TTC549 (cell line): ENCODE data around the gene RNLS.
"Not testable (repeated sequence)": the region's sequence is repeated elsewhere in the genome, so short reads cannot be mapped to it uniquely, and the experiment has no call there.

ENCODE experiments used
- FAIRE-seq: peaks from 2 replicates; lab custom pipeline; 2012; peaks lifted over from hg19 to GRCh38; lab: Jason Lieb, UNC

Gene RNLS

DNA sequence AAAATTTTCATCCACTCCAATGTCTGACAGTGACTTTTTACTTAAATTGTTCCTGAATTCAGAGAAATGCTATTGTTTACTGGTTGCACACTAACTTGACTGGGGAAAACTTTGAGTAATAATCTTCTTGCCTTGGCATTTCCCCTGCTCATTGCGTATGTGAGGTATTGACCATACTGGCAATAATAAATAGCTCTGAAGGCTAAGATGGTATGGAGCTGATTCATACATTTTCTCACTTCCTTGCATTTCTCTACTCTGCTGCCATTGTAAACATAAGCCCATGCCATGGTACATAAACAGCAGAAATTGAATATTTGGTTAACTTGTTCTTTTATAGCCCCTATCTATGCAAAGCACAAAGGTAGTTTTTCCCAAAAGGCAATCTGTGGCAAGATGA is 290.0 kb downstream of the RNLS start:
- no peak for FAIRE-seq

DNA sequence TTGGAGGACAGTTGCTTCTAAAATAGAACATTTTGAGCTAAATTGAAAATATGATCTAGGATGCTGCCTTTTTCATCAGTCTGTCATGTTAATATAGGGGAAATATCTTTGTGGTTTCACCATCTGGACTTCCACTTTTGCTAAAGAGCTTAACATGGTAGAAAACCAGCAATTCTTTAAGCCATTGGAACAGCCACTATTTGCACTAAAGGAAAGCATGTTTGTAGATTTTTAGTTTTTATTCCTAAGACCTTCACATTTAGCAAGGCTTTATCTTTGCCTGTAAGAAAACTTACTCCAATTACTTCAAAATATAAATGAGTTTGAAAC is 291.0 kb downstream of the RNLS start:
- no peak for FAIRE-seq

DNA sequence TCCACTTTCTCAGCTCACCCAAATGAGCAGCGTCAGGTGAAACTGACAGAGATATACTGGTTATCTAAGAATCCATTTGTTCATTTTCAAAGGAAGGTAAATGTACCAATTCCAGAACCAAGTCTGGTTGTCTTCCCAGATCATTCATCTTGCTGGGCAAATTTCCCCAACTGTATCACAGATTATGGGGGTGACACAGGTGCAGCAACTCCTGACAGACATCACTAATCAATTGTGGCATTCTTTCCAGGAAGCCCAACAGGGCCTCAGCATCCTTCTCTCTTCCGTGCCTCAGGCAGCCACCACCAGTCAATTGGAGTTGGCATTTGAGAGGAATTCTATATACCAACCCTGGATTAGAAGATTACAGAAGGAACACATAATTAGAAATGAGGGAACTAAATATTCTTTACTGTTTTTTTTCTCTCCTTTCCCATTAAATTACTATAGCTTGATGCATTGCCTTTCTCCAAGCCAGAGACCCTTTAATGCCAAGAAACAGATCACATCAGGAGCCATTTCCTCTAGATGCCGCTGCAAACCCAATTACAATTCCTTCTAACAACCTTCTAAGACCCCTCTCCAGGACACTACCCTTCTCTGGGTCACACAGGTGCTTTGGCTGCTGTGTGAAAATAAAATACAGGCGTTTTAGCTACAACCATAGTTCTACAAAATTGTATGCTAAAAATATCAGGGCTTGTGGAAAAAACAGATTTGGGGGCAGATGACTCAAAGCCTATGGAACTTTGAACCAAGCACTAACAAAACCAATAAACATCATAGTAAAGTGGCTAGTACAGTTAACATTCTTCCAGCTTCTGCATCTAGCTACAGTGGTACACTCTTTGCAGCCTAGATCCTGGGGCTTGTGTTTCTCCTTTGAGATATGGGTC is 291.6 kb downstream of the RNLS start:
- FAIRE-seq = no peak

DNA sequence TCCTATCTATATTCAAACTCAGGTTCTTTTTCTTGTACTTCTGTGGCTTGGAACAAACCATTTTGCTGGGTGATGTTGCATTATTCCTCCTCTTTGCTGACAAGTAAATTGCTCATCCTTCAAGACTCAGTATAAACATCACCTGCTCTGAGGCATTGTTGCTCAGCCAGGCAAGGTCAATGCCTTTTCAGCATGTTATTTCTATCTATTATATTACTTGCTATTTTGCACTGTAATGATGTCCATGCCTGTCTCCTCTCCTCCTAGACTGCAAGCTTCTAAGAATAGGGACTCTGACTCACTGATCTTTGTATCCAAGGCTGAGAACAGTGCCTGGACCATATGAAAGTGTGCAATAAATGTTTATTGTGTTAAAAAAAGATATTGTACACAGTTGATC is 293.8 kb downstream of the RNLS start:
- FAIRE-seq = no peak

DNA sequence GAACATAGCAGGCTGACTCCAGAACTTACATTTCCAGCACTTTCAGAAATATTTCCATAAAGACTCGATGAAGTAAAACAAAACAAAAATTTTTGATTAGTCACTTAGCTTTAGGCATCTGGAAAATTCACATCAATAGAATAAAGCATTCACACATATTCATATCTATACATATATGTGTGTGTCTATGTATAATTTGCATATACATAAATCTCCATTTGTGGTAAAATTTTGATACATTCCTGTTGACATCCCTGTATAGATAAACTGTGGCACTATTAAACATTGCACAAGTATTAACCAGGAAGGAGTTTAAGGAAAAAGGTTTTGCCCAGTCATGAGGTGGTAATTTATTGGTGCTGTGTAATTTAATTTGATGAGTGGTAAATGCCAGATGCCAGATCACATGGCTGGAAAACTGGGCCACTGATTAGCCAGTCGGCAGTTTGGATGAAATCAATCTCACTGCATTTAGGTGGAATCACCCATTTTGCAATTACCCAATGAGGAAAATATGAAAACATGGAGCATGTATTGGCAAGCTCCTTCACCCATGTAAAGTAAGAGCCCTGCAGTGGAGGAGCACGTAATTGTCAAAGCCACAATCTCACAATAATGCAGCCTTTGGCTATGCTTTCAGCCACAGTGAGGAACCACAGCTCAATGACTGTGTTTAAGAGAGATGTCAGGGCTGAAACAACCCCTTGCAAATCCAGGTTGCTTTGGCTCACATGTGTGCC is 294.6 kb downstream of the RNLS start:
- no peak for FAIRE-seq

DNA sequence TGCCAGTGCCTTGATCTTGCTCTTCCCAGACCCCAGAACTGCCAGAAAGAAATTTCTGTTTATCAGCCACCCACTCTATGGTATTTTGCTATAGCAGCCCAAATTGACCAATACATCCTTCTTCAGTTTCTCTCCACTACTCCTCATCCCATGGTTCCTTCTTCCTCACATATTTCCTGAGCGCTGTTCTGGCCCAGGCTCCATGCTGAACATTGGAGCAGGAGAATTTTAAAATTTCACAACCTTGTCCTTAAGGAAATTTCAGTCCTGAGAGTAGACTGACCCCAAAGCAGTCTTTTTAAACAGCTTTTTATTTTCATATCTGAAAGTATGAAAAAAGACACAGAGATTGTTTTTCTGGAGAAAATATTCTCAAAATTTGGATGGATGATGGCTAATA is 297.1 kb downstream of the RNLS start:
- FAIRE-seq = no peak

DNA sequence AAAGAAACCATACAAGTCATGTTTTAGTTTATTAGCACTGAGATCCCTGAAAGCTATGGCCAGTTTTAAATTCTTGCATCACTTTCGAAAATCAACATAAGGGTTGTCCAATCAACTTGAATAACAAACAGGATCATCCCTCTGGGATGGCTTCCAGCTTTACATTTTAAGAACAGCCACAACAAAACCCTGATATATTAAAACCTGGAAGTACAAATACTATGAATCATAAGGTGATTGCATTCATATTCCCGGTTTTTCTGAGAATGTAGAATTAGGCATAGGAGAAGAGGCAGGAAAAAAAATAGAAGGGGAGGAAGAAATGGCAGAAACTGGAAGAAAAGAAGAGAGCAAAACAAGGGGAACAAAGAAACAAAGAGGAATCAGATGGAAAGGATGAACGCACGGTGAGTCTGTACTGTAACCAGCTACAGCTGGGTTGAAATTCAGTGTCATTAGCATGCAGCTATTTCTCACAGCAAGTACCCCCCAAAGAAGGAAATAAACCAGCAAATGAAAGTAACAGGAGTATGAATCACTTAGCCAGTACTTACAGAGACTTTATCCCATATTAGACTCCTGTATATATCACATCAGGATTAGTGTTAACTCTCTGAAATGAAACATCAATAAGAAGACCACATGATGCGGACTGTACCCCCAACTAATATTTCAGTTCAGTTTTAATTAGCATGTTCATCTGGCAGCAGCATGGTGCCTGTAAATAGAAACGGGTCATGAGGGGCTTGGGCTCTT is 301.3 kb downstream of the RNLS start:
- FAIRE-seq = no peak

DNA sequence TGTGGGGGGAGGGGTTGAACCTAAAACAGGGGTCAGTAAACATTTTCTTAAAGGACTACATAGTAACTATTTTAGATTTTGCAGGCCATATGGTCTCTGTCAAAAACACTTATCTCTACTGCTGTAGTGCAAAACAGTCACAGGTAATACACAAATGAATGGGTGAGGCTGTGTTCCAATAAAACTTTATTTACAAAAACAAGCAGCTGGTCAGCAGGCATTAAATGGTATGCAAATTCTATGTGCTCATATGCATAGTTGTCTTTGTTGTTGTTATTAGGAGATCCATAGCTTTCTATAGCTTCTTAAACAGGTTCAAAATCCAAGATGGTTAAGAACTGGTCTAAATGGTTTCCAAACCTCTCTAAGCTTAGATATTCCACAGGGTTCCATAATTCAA is 302.6 kb downstream of the RNLS start:
- no peak for FAIRE-seq

DNA sequence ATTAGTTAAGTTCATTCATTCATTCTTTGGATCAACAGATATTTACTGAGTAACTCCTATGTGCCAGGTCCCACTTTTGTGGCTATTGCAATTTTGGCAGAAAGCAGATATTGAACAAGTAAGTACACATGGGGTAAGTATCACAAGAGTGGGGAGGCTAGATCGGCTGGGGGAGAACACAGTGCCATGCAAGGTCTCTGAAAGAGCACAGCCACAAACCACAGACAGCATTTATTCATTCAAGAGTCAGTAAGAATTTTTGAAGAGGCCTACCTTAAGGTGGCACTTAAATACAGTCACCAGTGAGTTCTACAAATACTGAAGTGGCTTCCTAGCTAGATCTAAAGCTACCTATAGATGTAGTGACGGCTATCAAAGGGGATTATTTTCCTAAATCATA is 304.2 kb downstream of the RNLS start:
- no peak for FAIRE-seq

DNA sequence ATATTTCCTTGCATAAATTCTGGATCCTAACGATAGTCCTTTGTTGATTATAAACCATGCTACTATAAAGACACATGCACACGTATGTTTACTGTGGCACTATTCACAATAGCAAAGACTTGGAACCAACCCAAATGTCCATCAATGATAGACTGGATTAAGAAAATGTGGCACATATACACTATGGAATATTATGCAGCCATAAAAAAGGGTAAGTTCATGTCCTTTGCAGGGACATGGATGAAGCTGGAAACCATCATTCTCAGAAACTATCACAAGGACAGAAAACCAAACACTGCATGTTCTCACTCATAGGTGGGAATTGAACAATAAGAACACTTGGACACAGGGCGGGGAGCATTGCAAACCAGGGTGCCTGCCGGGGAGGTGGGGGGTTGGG is 306.2 kb downstream of the RNLS start:
- FAIRE-seq = not testable (repeated sequence)

DNA sequence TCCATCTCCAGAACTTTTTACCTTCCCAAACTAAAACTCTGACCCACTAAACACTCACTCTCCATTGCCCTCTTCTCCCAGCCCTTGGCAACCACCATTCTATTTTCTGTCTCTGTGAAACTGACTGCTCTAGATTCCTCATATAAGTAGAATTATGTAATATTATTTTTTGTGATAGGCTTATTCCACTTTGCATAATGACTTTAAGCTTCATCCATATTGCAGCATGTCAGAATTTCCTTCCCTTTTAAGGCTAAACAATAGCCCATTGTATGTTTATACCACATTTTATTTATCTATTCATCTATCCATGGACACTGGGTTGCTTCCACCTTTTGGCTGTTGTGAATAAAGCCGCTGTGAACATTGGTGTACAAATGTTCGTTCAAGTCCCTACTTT is 308.8 kb downstream of the RNLS start:
- no peak for FAIRE-seq

DNA sequence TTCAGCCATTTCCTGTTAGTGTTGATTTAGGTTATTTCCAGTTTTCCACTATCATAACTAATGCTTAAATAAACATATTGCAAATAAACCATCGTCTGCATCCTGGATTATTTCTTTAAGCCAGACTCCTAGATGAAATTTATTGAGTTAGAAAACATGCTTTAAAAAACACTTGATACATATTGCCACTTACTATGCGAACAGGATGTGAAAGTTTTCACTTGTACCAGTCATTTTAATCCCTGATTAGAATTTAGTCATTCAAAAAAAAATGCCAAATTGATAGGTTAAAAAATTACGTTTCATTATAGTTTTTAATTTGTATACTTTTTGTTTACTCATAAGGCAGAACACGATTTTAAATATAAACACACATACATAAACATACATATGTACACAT is 309.6 kb downstream of the RNLS start:
- no peak for FAIRE-seq

DNA sequence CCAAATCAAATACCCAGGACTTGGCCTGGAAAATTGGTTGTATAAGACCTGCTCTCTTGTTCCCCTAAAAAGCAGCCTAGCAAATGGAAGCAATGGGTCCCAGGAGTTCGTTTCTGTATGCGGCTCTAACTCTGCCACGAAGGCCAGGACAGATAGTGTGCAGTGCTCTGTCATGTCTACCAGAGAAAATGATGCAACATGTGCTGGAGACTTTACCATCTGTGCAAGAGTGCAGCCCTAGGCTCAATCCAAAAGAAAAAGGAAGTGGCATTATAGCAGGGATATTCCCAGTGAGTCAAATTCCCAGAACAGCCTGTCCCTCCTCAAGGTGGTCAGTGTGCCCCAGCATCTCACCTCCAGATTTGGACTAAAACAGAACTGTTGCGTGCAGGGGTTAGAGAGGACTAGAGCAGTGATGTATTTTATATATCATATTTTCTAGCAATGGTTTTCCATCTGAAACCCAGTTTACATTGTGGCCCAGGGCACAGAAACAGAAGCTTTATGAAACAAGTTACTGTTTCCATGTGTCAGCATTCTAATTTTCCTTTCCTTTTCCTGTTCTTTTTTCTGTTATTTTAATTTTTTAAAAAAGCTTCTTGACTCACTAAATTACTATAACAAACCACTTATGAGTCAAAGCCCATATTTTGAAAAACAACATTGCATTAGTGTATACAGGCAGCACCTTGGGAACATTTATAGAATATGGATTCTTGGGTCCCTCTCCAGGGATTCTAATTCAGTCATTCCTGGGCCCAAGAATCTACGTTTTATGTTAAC is 311.2 kb downstream of the RNLS start:
- no peak for FAIRE-seq

DNA sequence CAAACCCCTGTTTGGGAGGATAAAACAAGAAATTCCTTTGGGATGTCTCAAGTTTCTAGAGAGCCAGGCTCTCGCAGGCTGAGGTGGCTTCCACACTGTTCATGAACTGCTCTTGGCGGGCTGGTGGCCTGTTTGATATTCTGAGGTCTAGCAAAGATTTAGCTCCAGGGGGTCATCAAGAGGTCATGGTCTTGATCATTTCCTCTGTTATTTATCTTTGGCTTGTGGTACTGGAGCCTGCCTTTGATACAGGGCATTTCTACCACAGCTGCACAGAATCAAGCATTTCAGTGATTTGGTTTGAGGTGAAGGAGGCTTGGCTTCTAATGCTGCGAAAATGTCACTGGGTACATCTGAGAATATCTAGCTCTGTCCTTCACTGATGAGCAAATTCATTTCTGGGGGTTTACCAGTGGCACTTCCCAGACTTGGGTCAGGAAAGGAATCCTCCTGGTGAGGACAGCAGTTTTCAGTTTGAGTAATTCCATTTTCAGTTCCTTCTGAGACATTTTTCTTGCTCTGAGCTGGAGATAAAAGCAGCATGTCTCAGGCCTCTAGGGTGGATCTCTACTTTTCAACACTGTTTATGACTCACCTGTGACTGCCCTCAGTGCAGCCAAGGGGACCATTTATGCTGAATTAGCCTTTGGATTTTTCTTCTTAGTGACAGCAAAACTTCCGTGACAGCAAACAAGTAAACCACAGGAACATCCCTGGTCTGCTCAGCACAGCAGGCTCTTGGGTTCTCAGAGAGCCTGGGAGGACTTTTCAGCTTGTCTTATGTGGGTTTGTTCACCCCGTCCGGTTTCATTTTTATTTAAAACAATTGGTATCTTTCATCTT is 312.0 kb downstream of the RNLS start:
- no peak for FAIRE-seq

DNA sequence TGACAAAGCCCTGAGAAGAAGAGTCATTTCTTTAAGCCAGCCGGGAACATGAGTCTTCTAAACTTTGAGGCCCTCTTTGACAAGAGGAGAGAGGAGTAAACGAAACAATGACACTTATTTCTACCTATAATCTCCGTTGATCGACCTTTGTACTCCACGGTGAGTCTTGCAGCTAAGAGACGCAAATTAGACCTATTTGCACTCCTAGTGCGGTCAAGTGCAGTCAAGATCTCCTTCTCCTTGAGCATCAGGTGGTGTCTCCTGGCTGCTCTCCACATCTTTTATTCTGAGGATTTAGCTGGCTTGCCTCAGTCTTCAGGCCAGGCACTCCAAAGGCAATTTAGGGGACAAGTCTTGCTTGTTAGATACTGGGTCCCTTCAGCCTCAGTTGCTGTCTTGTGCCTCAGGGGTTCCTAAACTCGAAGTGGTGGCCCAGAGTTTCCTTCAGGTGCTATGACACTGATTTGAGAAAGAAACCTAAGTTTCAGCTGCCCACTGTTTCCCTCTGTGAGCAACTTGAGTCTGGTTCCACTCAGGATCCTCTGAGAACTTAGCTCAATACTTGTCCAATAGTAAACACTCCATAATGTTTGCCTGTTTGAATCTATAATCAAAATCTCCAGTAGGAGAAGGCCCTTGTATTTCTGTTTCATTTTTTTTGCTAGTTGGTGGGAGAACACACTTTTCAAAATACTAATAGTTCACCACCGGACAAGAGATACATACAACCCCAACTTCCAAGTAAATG is 312.9 kb downstream of the RNLS start:
- FAIRE-seq = no peak

DNA sequence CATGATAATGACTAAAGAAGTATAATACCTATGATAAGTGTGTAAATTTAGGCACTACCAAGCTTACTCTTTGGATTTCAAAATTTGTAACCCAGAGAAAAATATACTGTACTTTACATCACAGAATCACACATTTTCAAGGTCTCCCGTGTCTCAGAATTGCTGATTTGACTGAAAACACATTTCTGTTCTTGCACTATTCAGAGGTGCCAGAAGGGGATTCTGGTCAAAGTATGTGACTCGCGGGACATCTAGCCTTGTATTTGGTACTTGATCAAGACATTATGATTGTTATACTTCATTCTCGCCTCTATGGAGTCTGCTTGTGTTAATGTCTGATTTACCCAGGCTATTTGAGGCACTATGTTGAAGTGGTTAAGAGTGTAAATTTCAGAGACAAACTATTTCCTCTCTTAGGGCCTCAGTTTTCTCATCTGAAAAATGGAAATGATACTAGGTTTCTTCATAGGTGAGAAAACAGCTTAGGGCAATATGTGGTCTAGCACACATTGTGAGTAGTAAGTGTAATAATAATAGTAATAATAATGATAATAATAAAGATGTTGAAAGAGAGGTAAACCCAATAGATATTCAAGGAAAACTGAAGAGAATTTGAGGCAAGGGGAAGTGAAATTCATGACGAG is 320.4 kb downstream of the RNLS start:
- no peak for FAIRE-seq

DNA sequence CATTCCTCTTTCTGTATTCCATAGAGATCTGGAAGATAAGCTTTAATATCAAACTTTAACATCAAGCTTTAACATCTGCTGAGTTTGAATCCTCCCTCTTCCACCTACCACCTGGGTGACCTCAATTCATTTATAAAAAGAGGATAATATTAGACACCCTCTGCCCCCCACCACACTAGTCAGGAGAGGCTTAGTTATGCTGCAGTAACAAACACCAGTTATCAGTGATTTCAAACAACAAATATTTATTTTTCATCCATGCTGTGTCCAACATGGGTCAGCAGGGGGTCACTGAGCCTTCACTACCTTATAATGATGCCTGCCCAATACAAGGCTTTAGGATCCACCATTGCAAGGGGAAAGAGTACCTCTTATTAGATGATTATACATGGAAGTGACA is 322.0 kb downstream of the RNLS start:
- FAIRE-seq = no peak

DNA sequence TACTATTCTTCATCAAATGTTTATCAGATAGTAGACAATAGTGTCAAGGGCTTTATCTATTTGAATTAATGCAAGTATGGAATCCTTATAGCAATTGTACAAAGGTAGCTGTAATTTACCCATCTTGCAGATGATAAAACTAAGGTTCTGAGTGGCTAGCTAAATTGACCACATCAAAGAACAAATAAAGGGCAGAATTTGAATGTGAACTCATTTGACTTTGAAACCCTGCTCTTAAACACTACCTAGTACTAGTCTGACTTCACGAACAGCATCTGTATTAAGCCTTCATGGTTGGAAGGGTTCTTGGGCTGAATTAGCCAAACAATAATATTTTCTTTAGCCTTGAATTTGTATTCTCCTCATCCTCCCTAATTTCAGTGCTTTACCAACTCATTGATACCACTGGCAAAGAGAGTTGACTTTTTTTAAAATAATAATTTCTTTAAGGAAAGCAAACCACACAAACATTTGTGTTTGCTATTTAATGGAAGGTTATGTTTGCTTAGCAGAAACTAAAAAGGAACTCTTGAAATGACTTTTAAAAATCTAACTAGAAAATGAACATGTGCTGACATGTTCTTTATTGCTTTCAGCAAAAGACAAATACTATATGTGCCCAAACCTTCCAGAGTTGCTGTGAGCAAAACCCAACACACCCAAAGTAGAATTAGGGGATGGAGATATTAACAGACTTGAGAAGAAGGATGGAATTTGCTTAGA is 322.6 kb downstream of the RNLS start:
- FAIRE-seq = no peak

DNA sequence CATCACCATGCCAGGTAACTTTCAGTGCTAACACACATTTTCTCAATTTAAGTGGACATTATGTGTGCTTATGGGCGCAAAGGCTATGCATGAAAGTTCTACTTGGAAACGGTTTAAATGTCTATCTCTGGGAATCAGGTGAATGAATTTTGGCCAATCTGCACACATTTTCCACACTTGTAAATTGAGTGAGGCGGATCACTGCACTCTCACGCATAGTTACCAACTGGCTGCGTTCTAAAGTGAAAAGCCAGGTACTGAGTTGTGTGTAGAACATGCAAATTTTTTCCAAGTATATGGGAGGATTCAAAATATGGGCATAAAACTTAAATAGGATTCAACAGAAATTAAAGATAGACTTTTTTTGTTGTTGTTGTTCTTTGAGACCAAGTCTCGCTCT is 323.7 kb downstream of the RNLS start:
- FAIRE-seq = no peak

DNA sequence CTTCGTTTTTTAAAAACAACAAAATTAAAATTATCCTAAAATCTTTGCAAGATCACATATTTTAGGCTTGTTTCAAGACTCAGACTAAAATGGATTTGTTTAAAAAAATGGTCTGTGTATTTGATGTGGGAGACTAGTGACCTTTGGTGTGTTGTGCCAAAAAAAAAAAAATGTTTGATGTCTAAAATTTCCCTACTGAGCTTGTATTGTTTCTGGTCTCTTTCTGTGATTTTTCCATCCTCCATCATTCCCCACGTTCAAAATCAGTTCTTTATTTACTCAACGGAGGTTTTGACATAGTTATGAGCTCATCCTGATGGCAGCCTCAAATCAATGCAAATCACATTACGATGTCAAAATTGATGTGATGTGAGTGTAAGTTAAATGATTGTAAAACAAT is 326.2 kb downstream of the RNLS start:
- FAIRE-seq = no peak
